Stimulated activated CD8-positive, alpha-beta memory T cell treated with anti-CD3 and anti-CD28 coated beads, Interleukin-7, amount 100 ng/mL, for 48 hours (primary cell): ENCODE results near the gene GPATCH2L.

Experiments
- DNase-seq, 2 donors: peaks; one replicate each; pipeline ENCODE4 v3.0.0-alpha.2; 2020; ENCODE audit warnings: low read depth in 1 of 2; ENCODE audit errors: extremely low read depth in 1 of 2

GPATCH2L gene

DNA sequence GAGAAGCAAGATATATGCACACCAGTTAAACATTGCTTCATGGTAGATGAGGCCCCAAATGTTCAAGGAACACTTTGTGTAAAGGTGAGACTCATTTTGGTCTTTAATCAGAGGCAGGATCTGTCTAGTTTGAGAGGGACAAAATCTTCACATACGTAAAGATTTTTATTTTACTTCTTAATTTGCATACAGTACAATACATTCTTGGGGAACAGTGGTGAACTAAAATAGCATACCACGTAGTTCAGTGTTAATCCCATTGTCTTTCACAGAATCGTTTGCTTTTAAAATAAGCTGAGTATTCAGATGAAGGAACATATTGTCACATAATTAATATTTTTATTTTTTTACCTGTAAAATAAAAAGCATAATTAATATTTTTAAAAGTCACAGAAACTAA is 43.3 kb downstream of the GPATCH2L start:
- no peak for DNase-seq

DNA sequence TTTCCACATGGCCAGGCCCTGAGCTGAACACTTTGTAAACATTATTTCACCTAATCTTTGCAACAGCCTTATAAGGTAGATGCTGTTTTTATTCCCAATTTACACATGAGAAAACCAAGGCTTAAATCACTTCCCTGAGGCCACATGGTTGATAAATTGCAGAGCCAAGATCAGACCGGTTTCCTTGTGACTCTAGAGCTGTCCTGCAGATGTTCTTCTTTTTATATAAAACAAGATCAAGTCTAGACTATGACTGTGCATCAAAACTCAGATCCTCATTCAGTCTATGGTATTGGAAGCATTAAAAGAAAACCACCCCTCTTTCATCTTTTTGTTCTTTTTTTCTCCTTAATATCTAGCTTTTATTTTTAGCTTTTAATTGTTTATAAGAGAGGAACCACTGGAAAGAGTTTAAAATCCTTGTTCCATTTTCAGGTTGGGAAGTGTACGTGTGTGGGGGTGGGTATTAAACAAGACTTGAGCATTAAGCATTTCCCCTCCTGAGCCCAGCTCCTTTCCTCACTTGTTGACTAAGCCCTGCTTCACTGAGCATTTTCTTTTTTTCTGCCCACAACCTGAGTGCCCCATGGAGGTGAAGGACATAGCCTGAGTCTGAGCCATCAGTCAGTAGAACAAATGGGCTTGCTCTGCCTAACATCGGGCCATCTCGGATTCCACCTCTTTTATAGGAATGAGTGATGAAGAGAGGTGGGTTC is 45.4 kb downstream of the GPATCH2L start:
- no peak for DNase-seq

DNA sequence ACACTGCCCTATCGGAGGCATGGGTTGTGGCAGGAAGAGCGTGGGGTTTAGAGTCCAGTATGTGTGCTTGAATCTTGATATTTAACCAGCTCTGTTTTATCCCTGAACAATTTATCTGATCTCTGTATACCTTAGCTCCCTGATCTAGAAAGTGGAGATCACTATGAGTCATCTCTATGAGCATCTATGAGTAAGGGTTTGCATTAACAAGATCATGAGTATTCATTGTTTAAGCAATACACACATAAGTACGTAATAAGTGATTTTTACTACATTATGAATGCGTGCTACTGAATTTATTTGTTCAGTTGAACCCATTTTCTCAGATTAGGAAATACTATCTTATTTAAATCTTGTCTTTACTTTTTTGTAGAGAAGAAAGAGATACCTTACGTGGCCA is 49.4 kb downstream of the GPATCH2L start:
- no peak for DNase-seq

DNA sequence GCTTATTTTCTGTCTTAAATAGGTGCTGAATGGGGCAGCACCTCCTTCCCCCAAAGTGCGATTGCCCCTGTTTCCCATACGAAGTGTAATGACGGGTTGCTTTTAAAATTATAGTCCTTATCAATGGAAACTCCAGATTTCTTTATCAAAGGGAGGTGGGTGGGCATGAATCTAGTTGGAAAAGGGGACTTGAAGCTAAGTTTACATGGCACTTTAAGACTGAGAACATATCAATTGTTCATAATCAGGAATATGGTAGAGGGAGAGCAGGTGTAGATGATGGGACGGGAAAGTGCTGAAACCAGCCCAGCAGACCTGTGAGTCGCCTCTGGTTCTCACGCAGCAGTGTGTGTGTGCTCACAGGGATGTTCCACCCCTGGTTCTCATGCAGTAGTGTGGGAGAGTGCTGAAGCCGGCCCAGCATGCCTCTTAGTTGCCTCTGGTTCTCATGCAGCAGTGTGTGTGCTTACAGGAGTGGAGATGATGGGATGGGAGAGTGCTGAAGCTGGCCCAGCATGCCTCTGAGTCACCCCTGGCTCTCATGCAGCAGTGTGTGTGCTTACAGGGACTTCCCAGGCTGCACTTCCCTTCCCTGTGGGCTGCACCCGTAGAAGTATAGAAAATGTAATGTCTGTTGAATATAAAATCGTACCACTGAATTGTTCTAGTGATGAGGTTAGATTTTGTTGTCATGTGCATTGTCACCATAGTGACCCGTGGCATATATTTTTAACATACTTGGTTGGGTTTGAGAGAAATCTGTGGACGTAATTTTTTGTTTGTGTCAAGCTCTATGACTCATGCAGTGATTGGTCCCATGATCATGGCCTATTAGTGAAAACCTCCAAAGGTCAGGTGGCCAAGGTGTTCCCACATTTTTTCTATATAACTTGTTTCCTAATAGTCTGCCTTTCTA is 51.6 kb downstream of the GPATCH2L start:
- no peak for DNase-seq

DNA sequence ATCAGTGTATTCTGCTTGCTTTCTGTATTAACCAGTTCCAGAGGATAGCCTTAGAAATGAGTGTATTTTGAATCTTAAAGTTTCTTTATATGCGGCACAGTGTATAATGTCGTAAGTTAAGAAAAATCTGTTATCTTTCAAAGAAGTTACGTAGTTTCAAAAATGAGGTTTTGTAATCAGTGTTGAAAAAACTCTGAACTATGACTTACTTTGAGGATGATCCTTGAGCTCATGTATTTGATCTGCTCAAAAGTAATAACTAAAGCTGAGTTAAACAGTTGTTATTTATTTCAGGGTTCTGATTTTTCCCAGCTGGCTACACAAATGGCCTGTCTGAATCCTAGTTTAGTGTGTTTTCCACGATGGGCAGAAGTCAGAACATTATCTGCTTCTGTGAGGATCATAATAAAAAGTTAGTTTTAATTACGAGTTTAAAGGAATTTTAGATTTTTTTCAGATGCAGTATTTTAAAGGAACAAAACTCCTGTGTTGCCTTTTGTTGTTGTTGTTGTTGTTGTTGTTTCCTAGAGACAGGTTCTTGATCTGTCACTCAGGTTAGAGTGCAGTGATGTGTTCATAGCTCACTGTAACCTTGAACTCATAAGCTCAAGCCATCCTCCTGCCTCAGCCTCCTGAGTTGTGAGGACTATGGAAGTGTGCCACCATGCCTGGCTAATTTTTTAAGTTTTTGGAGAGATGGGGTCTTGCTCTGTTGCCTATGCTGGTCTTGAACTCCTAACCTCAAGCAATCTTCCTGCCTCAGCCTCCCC is 52.9 kb downstream of the GPATCH2L start:
- no peak for DNase-seq

DNA sequence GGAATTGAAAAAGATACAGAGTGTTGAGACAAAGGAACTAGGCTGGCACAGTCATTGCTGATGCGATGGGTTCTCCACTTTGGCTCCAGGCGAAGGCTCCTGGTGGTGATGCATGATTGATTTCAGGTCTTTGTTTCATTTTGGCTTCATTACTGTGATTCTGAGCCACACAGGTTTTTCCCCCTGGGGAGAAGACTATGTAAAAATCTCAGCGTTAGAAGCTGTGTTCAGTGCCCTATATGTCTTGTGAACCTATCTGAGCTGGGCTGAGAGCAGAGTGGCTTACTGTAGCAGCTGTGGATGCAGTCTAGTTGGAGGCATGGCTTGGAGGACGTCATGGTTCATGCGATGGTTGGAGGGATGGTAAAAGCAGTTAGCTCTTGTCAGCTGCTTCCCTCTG is 54.0 kb downstream of the GPATCH2L start:
- DNase-seq = no peak

DNA sequence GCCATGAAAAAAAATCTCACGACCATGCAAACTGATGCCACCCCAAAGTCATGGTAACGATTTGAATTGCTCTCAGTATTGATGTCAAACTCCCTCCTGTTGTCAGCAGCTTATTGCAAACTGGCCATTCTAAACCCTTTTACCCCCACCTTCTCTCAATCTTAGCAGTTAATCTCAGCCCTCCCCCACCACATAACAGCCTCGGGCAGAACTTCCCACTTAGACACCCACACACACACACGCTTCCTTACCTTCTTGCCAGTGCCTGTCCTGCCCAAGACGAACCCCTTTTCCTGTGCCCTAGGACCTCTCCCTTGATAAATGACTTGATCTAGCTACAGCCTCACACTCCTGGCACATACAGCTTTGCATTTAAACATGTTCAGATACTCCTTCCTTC is 56.6 kb downstream of the GPATCH2L start:
- no peak for DNase-seq

DNA sequence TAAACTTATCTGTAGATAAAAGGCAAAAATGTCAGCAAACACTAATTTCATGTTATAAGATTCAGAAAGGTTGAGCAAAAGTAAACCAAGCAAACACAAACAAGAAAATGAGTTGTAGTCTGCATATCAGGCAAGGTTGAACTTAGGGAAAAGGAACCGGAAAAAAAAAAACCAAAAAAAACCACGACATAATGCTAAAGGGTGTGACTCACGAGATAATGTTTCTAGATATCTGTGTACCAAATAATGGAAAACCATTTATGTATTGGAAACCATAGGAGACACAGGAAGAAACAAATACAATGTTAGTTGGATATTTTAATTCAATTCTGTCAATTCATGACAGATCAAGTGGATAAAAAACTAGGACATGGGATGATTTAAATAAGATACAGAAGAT is 60.5 kb downstream of the GPATCH2L start:
- DNase-seq = no peak

DNA sequence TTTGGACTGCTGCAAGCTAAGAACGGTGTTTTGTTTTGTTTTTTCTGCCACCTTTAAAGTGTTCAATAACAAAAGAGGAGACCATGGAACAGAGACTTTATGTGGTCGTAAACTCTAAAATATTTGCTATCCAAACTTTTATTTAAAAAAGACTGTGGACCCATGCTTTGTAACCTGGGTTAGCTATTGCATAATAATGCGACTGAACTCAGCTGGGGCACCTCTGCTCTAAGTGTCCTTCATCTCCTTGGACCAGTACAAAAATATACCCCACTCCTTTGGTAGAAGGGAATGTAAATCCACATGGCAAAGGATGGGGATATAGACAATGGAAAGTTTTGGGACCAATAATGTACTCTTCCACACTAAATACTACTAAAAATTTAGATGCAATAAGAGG is 65.5 kb downstream of the GPATCH2L start:
- no peak for DNase-seq

DNA sequence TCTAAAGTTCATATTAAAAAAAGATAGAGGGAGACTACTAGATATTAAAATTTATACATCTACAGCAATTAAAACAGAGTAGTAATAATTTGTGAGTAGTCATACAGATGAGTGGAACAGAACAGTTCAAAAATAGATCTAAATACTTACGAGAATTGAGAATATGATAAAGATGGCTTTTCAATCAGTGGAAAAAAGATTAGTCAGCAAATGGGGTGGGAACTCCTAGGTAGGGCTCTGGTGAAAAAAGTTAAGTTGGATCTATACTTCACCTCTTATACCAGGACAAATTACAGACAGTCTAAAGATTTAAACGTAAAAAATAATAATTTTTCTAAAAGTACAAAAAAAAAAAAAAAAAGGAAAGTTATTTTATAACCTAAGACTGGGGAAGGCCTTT is 66.9 kb downstream of the GPATCH2L start:
- no peak for DNase-seq

DNA sequence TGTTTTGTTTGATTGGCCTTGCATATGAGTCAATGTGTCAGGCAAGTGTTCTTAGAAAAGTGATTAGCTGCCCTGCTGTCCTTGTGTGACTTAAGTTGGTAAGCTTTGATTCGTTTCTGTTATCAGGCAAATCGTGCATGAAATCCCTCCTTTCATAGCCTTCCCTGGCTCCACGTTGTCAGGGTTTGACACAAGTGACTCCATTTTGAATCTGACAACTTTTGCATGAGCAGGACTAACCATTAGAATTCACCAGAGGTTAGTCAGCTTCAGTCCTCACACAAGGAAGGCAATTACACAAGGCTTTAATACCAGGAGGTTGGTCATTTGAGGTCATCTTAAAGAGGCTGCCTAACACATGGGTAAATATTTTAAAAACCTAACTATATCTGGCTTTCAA is 68.2 kb downstream of the GPATCH2L start:
- no peak for DNase-seq

DNA sequence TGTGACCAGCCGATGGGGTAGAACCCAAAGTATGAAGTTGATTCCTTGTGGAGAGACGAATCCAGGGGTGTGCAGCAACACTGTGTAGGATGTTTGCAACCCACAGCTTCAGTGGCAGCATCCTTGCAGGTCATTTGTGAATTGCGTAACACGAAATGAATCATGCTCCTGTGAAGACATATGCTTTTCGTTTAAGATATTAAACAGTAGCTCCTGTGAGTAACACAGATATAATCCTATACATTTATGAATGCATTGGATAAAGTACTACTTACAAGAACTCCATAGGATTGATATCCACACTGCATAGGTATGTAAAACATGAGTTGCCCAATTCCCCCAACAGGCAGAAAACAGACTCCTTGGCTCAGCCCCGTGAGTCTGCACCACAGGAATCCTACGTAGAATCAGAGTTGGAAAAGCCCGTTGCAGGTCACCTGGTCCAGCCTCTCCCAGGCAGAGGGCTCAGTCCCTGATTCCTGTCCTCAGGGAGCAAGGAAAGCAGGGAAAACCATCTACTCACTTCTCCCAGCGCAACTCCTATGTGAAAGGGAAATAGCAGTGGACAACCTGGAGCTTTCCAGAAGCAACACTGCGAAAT is 75.8 kb downstream of the GPATCH2L start:
- no peak for DNase-seq

DNA sequence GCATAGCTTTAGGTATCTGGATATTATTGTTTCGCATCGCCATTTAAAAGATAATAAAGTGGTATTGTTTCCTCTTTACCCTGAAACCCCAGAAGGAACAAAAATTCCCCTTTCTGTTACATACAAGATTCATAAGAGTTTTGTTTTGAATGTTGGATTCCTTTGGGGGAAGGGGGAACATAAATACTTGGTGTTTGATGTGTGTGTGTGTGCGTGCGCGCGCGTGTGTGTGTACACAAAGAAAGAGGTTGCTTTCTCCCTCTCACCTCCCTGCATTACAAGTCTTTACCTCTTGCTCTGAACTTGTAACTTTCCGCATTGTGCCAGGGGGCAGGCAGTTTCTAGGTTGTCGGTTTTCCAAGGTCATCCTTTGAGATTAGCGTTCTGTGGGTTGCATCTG is 76.4 kb downstream of the GPATCH2L start:
- DNase-seq = no peak

DNA sequence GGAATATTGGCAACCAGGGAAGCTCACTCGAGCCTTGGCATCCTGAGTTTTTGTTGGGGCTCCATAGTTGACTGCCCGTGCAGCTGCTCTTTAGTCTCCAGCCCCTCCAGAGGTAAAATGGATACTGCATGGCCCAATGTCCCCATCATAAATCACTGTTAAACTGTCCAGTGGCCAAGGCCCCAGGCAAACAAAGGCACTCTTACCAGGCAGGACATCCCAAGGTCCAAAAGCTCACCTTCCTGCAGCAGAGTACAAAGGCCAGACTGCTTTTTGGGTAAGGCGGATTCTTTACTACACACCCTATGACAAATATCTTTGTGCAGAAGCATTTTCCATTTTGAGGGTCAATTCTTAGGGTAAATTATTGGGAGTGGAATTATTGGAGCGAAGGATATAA is 81.1 kb downstream of the GPATCH2L start:
- DNase-seq = no peak

DNA sequence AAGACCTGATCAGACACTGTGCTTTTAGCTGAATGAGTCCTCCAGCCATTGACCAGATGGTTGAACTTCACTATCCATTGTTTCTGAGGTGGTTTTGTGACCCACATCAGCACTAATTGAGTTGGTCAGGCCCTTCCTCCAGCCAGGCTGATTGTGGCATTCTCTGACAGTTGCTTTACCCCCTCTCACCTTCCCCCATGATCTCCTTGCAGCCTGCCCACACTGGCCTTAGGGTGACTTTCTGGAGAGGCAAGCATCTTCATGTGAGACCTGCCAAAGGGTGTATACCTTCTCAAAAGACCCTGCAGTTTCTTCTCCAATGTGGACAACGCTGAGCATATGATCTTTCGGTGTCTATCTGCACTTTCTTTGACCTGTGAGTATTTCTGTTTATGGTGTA is 83.9 kb downstream of the GPATCH2L start:
- no peak for DNase-seq

DNA sequence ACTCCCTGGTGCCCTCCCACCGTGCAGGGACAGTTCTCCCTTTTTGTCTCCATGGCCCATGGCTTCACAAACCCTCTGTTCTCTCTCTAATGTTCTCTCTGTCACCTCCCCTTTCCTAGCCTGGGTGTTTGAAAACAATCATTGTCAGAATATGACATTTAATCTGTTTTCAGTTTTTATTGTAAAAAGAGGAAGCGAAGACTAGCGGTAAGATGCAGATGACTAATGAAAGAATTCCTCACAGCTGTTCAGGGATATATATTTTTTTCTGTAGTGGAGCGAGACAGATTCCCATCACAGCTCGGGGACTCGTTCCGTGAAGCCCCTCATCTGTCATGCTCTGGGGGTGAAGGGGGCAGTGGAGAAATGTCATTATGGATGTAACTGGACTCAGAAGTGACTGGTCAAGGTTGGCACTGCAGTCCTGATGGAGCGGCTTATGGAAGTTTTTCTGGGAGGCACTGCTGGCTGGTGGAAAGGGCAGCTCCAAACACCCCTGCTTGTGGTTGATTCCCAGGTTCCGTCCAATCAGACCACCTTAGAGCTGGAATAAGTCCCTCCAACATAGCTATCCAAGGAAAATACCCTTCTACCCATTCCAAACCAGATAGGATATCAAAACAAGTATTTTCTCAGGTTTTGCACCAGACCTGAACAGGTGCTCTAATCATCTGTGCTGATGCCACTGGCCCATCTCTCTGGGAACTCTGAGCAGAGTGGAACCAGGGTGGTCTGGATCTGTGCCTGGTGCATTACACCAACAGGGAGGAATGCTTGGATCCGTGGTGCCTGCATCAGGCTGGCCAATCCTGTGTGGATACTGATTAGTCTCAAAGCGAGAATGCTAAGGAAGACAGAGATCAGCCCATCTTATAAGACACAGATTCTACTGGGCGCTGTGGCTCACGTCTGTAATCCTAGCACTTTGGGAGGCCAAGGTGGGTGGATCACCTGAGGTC is 84.7 kb downstream of the GPATCH2L start:
- DNase-seq = no peak

DNA sequence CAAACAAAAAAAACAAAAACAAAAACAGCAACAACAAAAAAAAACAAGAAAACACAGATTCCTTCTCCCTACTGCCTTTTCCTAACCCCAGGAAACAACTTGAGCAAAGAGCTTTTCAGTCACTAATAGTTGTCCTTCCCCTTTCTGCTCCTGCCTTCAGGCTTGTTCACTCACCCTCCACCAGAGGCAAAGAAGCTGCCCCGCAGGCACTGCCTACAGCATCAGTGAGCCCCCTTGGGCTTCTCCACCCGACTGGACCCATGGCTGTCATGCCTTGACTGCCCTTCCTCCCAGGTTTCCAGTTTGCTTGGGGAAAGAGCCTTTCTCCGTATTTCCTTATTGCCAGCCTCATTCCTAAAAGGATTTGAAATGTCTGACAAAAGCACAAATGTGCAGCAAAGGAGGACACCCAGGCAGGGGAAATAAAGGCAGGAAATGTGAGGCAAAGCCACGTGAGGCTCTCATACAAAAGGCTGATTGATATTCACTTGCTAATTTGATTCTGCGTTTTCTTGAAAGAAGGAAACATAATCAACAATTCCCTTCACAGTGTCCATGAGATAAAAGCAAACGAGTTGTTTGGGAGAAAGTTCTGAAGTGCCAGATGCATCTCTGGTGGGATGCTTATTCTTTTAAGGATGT is 85.7 kb downstream of the GPATCH2L start:
- no peak for DNase-seq

DNA sequence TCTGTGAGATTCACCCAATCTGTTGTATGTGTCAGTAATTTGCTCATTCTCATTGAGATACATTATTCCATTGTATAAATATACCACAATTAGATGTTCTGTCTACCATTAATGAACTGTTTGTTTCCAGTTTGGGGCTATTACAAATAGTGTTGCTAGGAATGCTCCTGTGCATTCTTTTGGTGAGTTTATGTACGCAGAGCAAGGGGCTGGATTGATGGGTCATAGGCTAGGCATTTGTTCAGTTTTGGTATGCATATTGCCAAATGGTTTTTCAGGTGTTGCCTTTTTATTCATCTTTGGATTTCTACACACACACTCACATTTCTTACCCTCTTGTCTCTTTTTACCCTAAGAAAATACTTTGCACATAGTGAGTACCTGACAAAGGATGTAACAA is 93.4 kb downstream of the GPATCH2L start:
- DNase-seq = no peak

DNA sequence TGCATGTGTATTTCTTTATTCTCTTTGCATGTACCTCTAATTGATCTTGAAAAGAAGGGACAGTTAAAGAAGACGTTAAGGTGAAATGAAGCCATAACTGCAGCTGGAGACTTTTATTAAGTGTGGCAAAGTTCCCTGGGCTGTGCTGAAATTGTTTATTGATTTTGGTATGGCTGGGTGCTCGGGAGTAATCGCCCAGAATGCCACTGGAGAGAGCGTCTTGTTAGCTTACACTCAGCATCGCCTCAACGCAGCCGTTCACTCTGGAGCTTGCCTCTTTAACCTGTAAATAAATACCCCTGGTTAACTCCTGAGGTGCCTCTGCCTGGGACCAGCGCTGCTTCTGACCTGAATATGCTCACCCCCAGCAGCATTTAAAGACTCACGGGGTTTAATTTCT is 98.6 kb downstream of the GPATCH2L start:
- no peak for DNase-seq

DNA sequence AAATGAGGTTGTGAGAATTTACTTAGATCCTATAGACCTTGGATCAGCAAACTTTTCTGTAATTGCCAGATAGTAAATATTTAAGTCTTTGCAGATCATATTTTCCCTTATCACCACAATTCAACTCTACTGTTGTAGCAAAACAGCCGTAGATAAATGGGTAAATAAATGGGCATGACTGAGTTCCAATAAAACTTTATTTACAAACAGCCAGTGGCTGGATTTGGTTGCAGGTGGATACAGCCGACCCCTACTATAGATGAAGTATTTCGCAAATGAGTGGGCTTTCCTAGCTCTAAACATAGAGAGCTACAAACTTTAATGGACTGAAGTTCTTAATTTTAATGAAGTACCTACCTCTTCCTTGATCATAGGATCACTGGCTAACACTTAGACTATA is 100.7 kb downstream of the GPATCH2L start:
- DNase-seq = no peak
